Neural progenitor cell (in vitro differentiated cells): Measurements from ENCODE around the gene ABCG4.

ENCODE experiments used
- EZH2 ChIP-seq: fragments of 200-600 bp; sonication (generic); IDR thresholded peaks from 2 replicates; pipeline ENCODE4 v1.6.1; 2017; ENCODE audit warnings: antibody characterized with exemption, mild to moderate bottlenecking, moderate library complexity
- EZH2phosphoT487 ChIP-seq: fragments of 200-600 bp; sonication (generic); IDR thresholded peaks from 2 replicates; pipeline ENCODE4 v1.6.1; 2017; ENCODE audit warnings: antibody characterized with exemption
- TF ChIP-seq, protein P1 (sequence below): fragments of 200-600 bp; sonication (generic); IDR thresholded peaks from 2 replicates; pipeline ENCODE4 v1.5.1; 2017; ENCODE audit warnings: antibody characterized with exemption, mild to moderate bottlenecking

- TF ChIP-seq, protein P1, sequence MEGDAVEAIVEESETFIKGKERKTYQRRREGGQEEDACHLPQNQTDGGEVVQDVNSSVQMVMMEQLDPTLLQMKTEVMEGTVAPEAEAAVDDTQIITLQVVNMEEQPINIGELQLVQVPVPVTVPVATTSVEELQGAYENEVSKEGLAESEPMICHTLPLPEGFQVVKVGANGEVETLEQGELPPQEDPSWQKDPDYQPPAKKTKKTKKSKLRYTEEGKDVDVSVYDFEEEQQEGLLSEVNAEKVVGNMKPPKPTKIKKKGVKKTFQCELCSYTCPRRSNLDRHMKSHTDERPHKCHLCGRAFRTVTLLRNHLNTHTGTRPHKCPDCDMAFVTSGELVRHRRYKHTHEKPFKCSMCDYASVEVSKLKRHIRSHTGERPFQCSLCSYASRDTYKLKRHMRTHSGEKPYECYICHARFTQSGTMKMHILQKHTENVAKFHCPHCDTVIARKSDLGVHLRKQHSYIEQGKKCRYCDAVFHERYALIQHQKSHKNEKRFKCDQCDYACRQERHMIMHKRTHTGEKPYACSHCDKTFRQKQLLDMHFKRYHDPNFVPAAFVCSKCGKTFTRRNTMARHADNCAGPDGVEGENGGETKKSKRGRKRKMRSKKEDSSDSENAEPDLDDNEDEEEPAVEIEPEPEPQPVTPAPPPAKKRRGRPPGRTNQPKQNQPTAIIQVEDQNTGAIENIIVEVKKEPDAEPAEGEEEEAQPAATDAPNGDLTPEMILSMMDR: peak; percentile 25
- TF ChIP-seq EZH2 (no peak), EZH2phosphoT487 (no peak)
These were observed 47.7 kb upstream of the ABCG4 start for GRCh38 chr11:119100994-119101758.
